NCI-H82 treated with DMSO at 0.1 percent for 48 hours (cell line): Measurements from ENCODE around the gene NHERF2.

Source experiments
- DNase-seq: peaks from one replicate; lab custom pipeline; 2025; ENCODE audit not compliant: unreplicated experiment; lab: John Stamatoyannopoulos, UW

NHERF2 gene

GRCh38 chr16:2039274-2040031 is 12.8 kb downstream of the NHERF2 start:
- no peak for DNase-seq

GRCh38 chr16:2040041-2040786 is 13.5 kb downstream of the NHERF2 start:
- no peak for DNase-seq

DNA sequence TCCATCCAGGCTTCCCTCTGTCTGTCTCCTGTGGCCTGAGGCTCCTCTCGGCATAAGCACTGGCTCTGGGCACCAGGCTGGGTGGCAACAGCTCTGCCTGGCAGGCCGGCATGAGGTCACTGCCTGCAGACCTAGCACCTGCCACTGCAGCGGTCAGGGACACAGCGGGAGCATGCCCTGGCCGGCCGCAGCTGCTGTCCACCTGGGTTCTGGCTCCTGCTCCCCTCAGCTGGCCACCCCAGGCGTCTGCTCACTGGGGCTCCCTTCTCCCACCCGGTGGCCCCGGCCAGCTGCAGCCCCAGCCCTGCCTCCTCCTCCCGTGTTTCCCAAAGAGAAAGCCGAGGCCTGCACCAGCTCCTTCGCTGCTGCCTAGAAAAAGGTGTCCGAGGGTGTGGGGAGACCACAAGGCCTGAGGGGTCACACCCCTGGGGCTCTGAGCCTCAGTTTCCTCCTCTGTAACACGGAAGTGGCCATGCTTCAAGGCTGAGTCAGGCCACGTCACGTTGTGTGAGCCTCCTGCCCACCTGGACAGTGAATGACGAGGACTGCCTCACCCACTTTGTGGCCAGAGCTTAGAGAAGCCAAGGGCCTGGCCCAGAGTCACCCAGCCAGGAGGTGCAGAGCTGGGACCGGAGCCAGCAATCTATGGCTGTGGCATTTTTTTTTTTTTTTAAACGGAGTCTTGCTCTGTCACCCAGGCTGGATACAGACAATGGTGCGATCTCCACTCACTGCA is 14.3 kb downstream of the NHERF2 start:
- DNase-seq = no peak

- no peak for DNase-seq
Observed at GRCh38 chr16:2042171-2042985, 15.7 kb downstream of the NHERF2 start.

DNA sequence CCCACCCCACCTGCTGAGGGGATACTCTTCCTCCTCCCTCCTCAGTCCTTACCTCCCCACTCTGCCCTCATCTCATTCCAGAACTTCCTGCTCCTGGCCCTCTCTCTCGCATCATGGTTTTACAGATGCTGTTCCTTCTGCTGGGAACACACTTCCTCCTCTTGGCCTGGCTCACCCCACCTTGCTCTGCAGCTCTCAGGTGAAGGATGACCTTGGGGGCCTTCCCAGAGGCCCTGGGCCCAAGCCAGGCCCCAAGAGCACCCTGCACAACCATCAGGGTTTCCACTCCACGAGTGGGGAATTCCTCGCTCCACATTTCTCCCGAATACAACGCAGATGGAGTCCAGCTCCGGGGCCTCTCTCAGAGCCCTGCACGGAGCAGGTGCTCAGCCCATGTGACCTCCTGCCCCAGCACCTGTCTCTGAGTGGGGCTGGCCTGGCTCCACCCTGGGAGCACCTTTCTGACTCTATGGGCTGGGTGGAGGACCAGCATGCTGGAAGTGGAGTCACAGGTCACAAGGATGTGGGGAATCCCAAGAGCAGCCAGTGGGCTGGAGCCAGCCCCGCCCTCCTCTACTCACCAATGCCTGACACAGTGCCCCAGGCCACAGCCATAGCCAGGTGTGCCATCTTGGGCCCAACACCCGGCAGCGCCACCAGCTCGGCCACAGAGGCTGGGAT is 16.4 kb downstream of the NHERF2 start:
- DNase-seq = no peak

- DNase-seq = no peak
Observed at GRCh38 chr16:2043667-2044451, 17.2 kb downstream of the NHERF2 start.

GRCh38 chr16:2044541-2044940 is 17.8 kb downstream of the NHERF2 start:
- no peak for DNase-seq

DNA sequence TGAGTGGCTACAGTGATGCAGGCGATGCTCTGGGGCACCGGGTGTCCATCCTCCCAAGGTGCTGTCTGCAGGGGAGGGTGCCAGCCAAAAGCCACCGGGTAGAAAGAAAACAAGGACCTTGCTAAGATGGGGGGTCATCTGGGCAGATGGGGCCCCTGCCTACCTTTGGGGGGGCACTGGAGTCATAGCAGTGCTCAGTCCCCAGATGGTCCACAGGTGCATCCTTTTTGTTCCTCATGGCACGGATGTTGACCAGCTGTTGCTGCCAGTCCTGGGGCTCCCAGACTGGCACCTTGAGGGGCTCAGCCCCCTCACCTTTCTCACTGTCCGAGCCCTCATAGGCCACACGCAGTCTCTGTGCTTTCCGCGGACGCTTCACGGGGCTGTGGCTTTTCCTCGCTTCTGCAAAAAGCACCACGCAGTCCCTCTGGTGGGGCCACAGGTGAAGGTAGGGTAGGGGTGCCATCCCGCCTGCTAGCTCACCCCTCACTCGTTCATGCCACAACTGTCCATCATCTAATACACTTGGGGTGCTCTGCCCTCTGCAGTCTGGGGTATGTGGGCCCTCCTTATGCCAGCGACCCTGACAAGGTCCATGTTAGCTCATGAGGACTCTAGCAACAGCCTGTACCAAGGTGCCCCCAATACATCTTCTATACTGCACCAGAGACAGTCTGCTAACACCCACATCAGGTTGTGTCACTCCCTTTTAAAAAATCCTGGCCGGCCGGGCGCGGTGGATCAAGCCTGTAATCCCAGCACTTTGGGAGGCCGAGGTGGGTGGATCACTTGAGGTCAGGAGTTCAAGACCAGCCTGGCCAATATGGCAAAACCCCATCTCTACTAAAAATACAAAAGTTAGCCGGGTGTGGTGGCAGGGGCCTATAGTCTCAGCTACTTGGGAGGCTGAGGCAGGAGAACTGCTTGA is 19.5 kb downstream of the NHERF2 start:
- DNase-seq = no peak

GRCh38 chr16:2046893-2047329 is 20.2 kb downstream of the NHERF2 start:
- DNase-seq = no peak

GRCh38 chr16:2047330-2048115 is 20.8 kb downstream of the NHERF2 start, which contains the start of the genes NTHL1 and TSC2:
NTHL1 (minus strand) TSS chr16:2047834; CDS start chr16:2047823, 11 bp downstream.
TSC2 (plus strand) TSS chr16:2047985; CDS start chr16:2048616, 631 bp downstream.
- peak; percentile 83 for DNase-seq

- no peak for DNase-seq
Observed at GRCh38 chr16:2048116-2048543, 21.4 kb downstream of the NHERF2 start.

GRCh38 chr16:2053211-2053610 is 26.5 kb downstream of the NHERF2 start:
- no peak for DNase-seq

- DNase-seq = no peak
Observed at GRCh38 chr16:2053897-2054296, 27.2 kb downstream of the NHERF2 start.

DNA sequence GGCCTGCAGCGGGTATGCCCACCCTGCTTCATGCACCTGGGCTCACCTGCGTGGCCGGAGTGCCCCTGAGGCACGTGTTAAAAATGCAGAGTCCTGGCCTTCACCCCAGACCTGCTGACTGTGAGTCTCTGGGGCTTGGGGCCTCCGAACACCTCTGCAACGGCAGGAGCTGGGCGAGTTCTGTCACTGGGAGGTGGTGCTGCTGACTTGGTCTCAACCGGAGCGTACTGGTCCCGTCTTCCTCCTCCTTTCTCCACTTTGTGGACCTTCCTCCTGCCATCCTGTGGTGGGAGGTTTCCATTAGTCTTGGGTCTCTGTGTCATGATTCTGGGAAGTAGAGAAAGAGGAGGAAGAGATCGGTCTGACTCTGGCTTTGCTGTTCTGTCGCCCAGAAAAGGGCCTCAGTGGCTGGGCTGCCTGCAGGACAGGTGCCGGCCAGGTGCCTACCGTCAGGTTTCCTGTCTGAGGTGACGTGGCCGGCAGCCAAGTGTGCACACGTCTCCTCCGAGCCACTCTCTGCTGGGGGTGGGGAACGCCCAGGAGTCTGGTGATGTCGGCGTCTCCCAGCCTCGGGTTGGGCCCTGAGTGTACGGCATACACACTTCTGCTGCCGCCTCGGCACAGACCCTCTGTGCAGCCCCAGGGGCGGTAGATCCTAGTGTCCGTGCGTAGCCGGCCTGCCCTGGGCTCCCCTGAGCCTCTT is 28.0 kb downstream of the NHERF2 start:
- DNase-seq = no peak

GRCh38 chr16:2056077-2056476 is 29.4 kb downstream of the NHERF2 start:
- DNase-seq = no peak

- DNase-seq = no peak
Observed at GRCh38 chr16:2056681-2057407, 30.1 kb downstream of the NHERF2 start.
